Keratinocyte (primary cell): ENCODE results near the gene FICD. TPM values are rescaled to one million over a fixed set of nuclear protein-coding genes. Genes with fewer than 3 reads are reported as not detected.

Experiments
- DNase-seq: peaks from one replicate; pipeline ENCODE4 v3.0.0-alpha.2; 2011; ENCODE audit warnings: low read depth, missing footprints, low spot score
- FAIRE-seq: peaks from 2 replicates; lab custom pipeline; 2011; peaks lifted over from hg19 to GRCh38; lab: Jason Lieb, UNC
- H2AFZ ChIP-seq: 2 replicates; pipeline ENCODE4 v1.6.0; 2012; ENCODE audit warnings: low read length, control low read depth, inconsistent platforms; ENCODE audit not compliant: control insufficient read depth
- H3K27ac ChIP-seq: 2 replicates; pipeline ENCODE4 v1.5.1; 2011; ENCODE audit warnings: low read length; ENCODE audit not compliant: control insufficient read depth, insufficient read depth
- H3K27me3 ChIP-seq: 3 replicates; pipeline ENCODE4 v1.6.0; 2011; ENCODE audit warnings: low read length; ENCODE audit not compliant: control insufficient read depth, insufficient read depth; ENCODE audit errors: extremely low read depth
- H3K36me3 ChIP-seq, 2 experiments: 2 replicates in 1 of 2; 3 replicates in 1 of 2; pipeline ENCODE4 v1.5.1; 2011; ENCODE audit warnings: low read length in 2 of 2, mild to moderate bottlenecking in 1 of 2; ENCODE audit not compliant: control insufficient read depth in 2 of 2, insufficient read depth in 2 of 2; ENCODE audit errors: extremely low read depth in 1 of 2
- H3K4me1 ChIP-seq: 3 replicates; pipeline ENCODE4 v1.5.1; 2011; ENCODE audit warnings: low read length; ENCODE audit not compliant: control insufficient read depth, insufficient read depth; ENCODE audit errors: extremely low read depth
- H3K4me2 ChIP-seq: 3 replicates; pipeline ENCODE4 v1.6.0; 2011; ENCODE audit warnings: low read depth, low read length; ENCODE audit not compliant: control insufficient read depth, insufficient read depth; ENCODE audit errors: extremely low read depth
- H3K4me3 ChIP-seq, 3 experiments: fragments of 200-600 bp in 1 of 3; sonication (generic) in 1 of 3; 2 replicates in 2 of 3; 3 replicates in 1 of 3; pipeline ENCODE4 v1.5.1; 2011 to 2016; ENCODE audit warnings: low read length in 3 of 3, mild to moderate bottlenecking in 3 of 3, control low read depth in 2 of 3, inconsistent platforms in 1 of 3, low read depth in 1 of 3, mixed read lengths in 1 of 3, mixed run types in 1 of 3, moderate library complexity in 1 of 3; ENCODE audit not compliant: control insufficient read depth in 2 of 3, insufficient read depth in 2 of 3; ENCODE audit errors: extremely low read depth in 1 of 3
- H3K79me2 ChIP-seq: 2 replicates; pipeline ENCODE4 v1.6.0; 2012; ENCODE audit warnings: low read length; ENCODE audit not compliant: control insufficient read depth, insufficient read depth
- H3K9ac ChIP-seq: 3 replicates; pipeline ENCODE4 v1.6.0; 2011; ENCODE audit warnings: low read length; ENCODE audit not compliant: control insufficient read depth, insufficient read depth; ENCODE audit errors: extremely low read depth
- H3K9me1 ChIP-seq: 3 replicates; pipeline ENCODE4 v1.6.0; 2011; ENCODE audit warnings: low read length; ENCODE audit not compliant: control insufficient read depth, insufficient read depth; ENCODE audit errors: extremely low read depth
- H3K9me3 ChIP-seq: 2 replicates; pipeline ENCODE4 v1.5.1; 2012; ENCODE audit warnings: low read depth, low read length; ENCODE audit not compliant: control insufficient read depth
- H4K20me1 ChIP-seq: 3 replicates; pipeline ENCODE4 v1.6.0; 2011; ENCODE audit warnings: low read length; ENCODE audit not compliant: control insufficient read depth, insufficient read depth; ENCODE audit errors: extremely low read depth
- CTCF ChIP-seq, 3 experiments: IDR thresholded peaks in 1 of 3; conservative IDR thresholded peaks in 1 of 3; optimal IDR thresholded peaks in 1 of 3; 2 replicates in 2 of 3; 3 replicates in 1 of 3; pipeline versions ENCODE3 to v1.5.1; 2011; ENCODE audit warnings: low read length in 3 of 3, mild to moderate bottlenecking in 3 of 3, moderate library complexity in 2 of 3, control low read depth in 1 of 3, inconsistent platforms in 1 of 3; ENCODE audit not compliant: insufficient read depth in 2 of 3; ENCODE audit errors: extremely low read depth in 1 of 3
- EZH2 ChIP-seq: IDR thresholded peaks from one replicate; pipeline ENCODE4 v1.6.1; 2012; ENCODE audit warnings: inconsistent platforms, mild to moderate bottlenecking, low read length, moderate library complexity
- dilution Hi-C: fragments of 300-500 bp; cut with MboI; formaldehyde crosslinking; loops from one replicate; pipeline ENCODE4 v1.7.0; 2020; ENCODE audit warnings: low sequenced_read_pairs; ENCODE audit not compliant: extremely low pct_ligation_motif_present
- polyA plus RNA-seq, 5 experiments: library from polyadenylated mRNA; depleted of rRNA in 3 of 5; stranded (reverse) in 3 of 5; stranded (forward) in 1 of 5; unstranded in 1 of 5; fragments of >200 nt; gene quantifications; 1 replicate in 1 of 5; 2 replicates in 3 of 5; 3 replicates in 1 of 5; pipeline versions ENCODE4 v1.2.1 to v1.2.3, GENCODE V29; 2011 to 2012; ENCODE audit warnings: missing spikeins in 2 of 5, low read depth in 1 of 5, low replicate concordance in 1 of 5

Gene FICD
- polyA plus RNA-seq, 1 donor (not counting 4 experiments of a cell fraction or from before 2014, with no cell fraction given), result 0.47 TPM

DNA sequence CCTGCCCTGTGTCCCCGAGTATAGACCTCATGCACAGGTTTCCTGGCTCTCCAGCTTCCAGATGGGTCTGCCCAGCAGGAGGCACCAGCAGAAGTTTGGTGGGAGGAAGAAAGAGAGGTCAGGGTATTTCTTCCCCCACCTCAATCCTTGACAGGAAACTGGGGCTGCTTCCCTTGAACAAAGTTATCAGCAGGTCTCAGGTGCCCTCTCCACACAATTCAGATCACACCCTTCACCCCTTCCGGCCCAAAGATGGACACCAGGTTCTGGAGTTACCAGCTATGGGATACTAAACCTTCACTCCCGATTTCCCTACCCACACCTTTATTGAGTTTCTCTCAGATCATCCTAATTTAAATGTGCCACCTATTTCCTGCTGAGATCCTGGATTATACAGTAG, 44.7 kb downstream of the FICD start:
- peak overlapping the region; percentile 99 for H3K27ac ChIP-seq
- dilution Hi-C loops, result no loop called here
- H3K9me3 ChIP-seq, result no peaks in the 10 kb centered on the region
- peaks cover 21% of the 10 kb centered on the region for H3K4me1 ChIP-seq
- H2AFZ ChIP-seq, result no peak overlapping the region
- peaks cover 69% of the 10 kb centered on the region for H3K79me2 ChIP-seq
- peaks cover 4% of the 10 kb centered on the region for H4K20me1 ChIP-seq
- no peaks in the 10 kb centered on the region for H3K27me3 ChIP-seq
- H3K36me3 ChIP-seq, result peaks cover 7 to 20% of the 10 kb centered on the region in 2 experiments
- TF ChIP-seq CTCF (optimal IDR thresholded peaks at IDR 0.05 in 1 of 3, IDR thresholded peaks at IDR 0.05 in 1 of 3, conservative IDR thresholded peaks at IDR 0.05 in 1 of 3; ENCODE audit: extremely low read depth in 1 of 3, insufficient read depth in 2 of 3, low read length in 3 of 3) (peak; percentile 3 to 26 (median 17)), EZH2 (no peak)
- H3K9ac ChIP-seq, result peak overlapping the region; percentile 98
- FAIRE-seq (no peak), DNase-seq (no peak)
- peak overlapping the region; percentile 98 for H3K4me2 ChIP-seq
- no peaks in the 10 kb centered on the region for H3K9me1 ChIP-seq
- peak overlapping the region; percentile 87 to 98 (median 92) for H3K4me3 ChIP-seq

DNA sequence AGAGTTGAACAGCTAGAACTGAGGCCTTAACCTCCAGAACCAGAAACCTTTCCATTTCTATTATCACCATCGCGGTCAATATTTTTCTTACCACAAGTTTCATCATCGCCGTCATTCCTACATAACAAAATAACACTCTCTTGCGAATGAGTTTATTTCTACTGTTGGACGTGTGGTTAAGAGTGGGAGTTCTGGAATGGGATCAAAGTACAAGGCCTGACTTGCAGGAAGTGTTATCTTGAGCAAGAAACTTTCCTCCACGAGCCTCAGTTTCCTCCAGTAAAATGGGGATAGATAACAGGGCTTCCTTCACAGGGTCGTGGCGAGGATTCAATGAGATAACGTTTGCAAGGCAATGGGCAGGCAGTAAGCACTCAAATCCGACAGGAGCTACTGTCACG, 45.2 kb downstream of the FICD start:
- Histone ChIP-seq H3K9ac (peak overlapping the region; percentile 98), H3K4me3 (peak overlapping the region; percentile 87 to 98 (median 92)), H3K27ac (peak overlapping the region; percentile 99), H2AFZ (peak overlapping the region; percentile 100), H4K20me1 (peaks cover 3% of the 10 kb centered on the region), H3K9me3 (no peaks in the 10 kb centered on the region), H3K9me1 (no peaks in the 10 kb centered on the region), H3K4me2 (peak overlapping the region; percentile 98), H3K27me3 (no peaks in the 10 kb centered on the region), H3K4me1 (peaks cover 21% of the 10 kb centered on the region), H3K79me2 (peaks cover 64% of the 10 kb centered on the region), H3K36me3 (peaks cover 11 to 24% of the 10 kb centered on the region in 2 experiments)
- DNase-seq (no peak), FAIRE-seq (no peak)
- TF ChIP-seq EZH2, result no peak
- dilution Hi-C loops, result no loop called here
